Neuronal stem cell (in vitro differentiated cells): ENCODE data around the gene LGALS1.
A peak's percentile ranks its signal among the peaks of the same experiment; 100 is the strongest.

Experiments
- DNase-seq: peaks from one replicate; pipeline ENCODE4 v3.0.0-alpha.2; 2013; ENCODE audit warnings: low spot score
- H2AFZ ChIP-seq: one replicate; pipeline ENCODE4 v1.6.1; 2013; ENCODE audit warnings: mild to moderate bottlenecking, low read length, inconsistent platforms
- H2AK5ac ChIP-seq: 2 replicates; pipeline ENCODE4 v1.6.1; 2013; ENCODE audit warnings: low read depth, mild to moderate bottlenecking, inconsistent platforms, low read length, moderate library complexity, mixed read lengths
- H2BK120ac ChIP-seq: 2 replicates; pipeline ENCODE4 v1.6.1; 2013; ENCODE audit warnings: low read depth, mild to moderate bottlenecking, inconsistent platforms, low read length, moderate library complexity, mixed read lengths
- H2BK12ac ChIP-seq: one replicate; pipeline ENCODE4 v1.6.1; 2013; ENCODE audit warnings: low read length, inconsistent platforms
- H2BK15ac ChIP-seq: 2 replicates; pipeline ENCODE4 v1.6.1; 2013; ENCODE audit warnings: mild to moderate bottlenecking, low read length, inconsistent platforms, mixed read lengths
- H2BK5ac ChIP-seq: one replicate; pipeline ENCODE4 v1.6.1; 2013; ENCODE audit warnings: inconsistent platforms, mild to moderate bottlenecking, low read length, moderate library complexity
- H3K14ac ChIP-seq: one replicate; pipeline ENCODE4 v1.6.1; 2013; ENCODE audit warnings: low read length, inconsistent platforms
- H3K18ac ChIP-seq: 2 replicates; pipeline ENCODE4 v1.6.1; 2013; ENCODE audit warnings: low read length, inconsistent platforms
- H3K23ac ChIP-seq: 2 replicates; pipeline ENCODE4 v1.6.1; 2013; ENCODE audit warnings: low read depth, mild to moderate bottlenecking, mixed read lengths, low read length, inconsistent platforms; ENCODE audit not compliant: poor library complexity
- H3K27ac ChIP-seq: replicated peaks from 3 replicates; pipeline ENCODE4 v1.5.1; 2013; ENCODE audit warnings: low read length, inconsistent platforms
- H3K27me3 ChIP-seq, 3 experiments: 2 replicates each; pipeline ENCODE4 v1.6.1; 2013; ENCODE audit warnings: low read length in 3 of 3, mild to moderate bottlenecking in 2 of 3, inconsistent platforms in 1 of 3, low read depth in 1 of 3, mixed read lengths in 1 of 3, moderate library complexity in 1 of 3; ENCODE audit not compliant: control insufficient read depth in 3 of 3, insufficient read depth in 3 of 3
- H3K36me3 ChIP-seq, 2 donors: replicated peaks in 1 of 2; 2 replicates each; pipeline ENCODE4 v1.6.1; 2013; ENCODE audit warnings: low read length in 2 of 2; ENCODE audit not compliant: control insufficient read depth in 2 of 2, insufficient read depth in 2 of 2
- H3K4ac ChIP-seq: 2 replicates; pipeline ENCODE4 v1.6.1; 2013; ENCODE audit warnings: inconsistent platforms, mild to moderate bottlenecking, low read length, moderate library complexity
- H3K4me1 ChIP-seq, 2 donors: 1 replicate in 1 of 2; 2 replicates in 1 of 2; pipeline ENCODE4 v1.6.1; 2013; ENCODE audit warnings: low read length in 2 of 2, low read depth in 1 of 2; ENCODE audit not compliant: control insufficient read depth in 2 of 2, insufficient read depth in 1 of 2
- H3K4me2 ChIP-seq: one replicate; pipeline ENCODE4 v1.6.1; 2013; ENCODE audit warnings: mild to moderate bottlenecking, low read length, inconsistent platforms; ENCODE audit not compliant: insufficient read depth, poor library complexity, severe bottlenecking
- H3K4me3 ChIP-seq, 2 donors: 2 replicates each; pipeline ENCODE4 v1.5.1; 2013; ENCODE audit warnings: low read length in 2 of 2, mild to moderate bottlenecking in 2 of 2, inconsistent platforms in 1 of 2, moderate library complexity in 1 of 2
- H3K79me1 ChIP-seq: one replicate; pipeline ENCODE4 v1.6.1; 2013; ENCODE audit warnings: low read depth, mild to moderate bottlenecking, inconsistent platforms, low read length, moderate library complexity
- H3K9ac ChIP-seq: one replicate; pipeline ENCODE4 v1.6.1; 2013; ENCODE audit warnings: mild to moderate bottlenecking, low read depth, low read length, inconsistent platforms; ENCODE audit not compliant: poor library complexity
- H3K9me3 ChIP-seq, 2 donors: replicated peaks in 1 of 2; 2 replicates each; pipeline versions ENCODE3 to v1.6.1; 2013; ENCODE audit warnings: low read length in 2 of 2, mild to moderate bottlenecking in 2 of 2, inconsistent platforms in 1 of 2, low read depth in 1 of 2, mixed read lengths in 1 of 2, moderate library complexity in 1 of 2; ENCODE audit not compliant: control insufficient read depth in 2 of 2, insufficient read depth in 1 of 2
- H4K8ac ChIP-seq: one replicate; pipeline ENCODE4 v1.6.1; 2013; ENCODE audit warnings: low read depth, mild to moderate bottlenecking, inconsistent platforms, low read length, moderate library complexity
- H4K91ac ChIP-seq: one replicate; pipeline ENCODE4 v1.6.1; 2013; ENCODE audit warnings: low read length, low read depth, mild to moderate bottlenecking, inconsistent platforms; ENCODE audit not compliant: poor library complexity
- WGBS, 2 donors: extraction: QIAGEN DNeasy Blood & Tissue Kit; methylation state at CpG; one replicate each; pipeline ENCODE4 v1.1.7; 2013; ENCODE audit warnings: missing lambda C conversion rate in 2 of 2, mixed read lengths in 1 of 2; ENCODE audit not compliant: insufficient read length in 2 of 2, insufficient replicate concordance in 1 of 2; ENCODE audit errors: extremely low coverage in 2 of 2; 5-methylcytosine and 5-hydroxymethylcytosine counted together

The LGALS1 gene

DNA sequence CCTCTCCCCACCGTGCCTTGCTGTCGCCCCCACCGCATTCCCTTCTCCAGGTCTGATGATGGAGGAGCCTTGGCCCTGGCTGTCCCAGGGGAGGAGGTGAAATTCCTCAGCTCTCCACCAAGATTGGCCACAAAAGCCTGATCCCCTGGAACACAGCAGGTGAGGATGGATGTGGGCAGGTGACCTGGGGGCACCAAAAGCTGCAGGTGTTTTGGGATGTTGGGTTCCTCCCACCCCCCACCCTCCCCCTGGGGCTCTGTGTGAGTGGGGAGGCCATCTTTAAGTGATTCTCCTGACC lies 22.1 kb downstream of the LGALS1 start:
- H3K14ac ChIP-seq = no peak overlapping the region
- no peaks in the 10 kb centered on the region for H3K27me3 ChIP-seq
- H4K8ac ChIP-seq = no peak overlapping the region
- H3K4ac ChIP-seq = no peak overlapping the region
- peak overlapping the region; percentile 14 for H2BK12ac ChIP-seq
- peak overlapping the region; percentile 71 for H2AK5ac ChIP-seq
- peak overlapping the region; percentile 85 for H2AFZ ChIP-seq
- no peaks in the 10 kb centered on the region for H3K9me3 ChIP-seq
- no peaks in the 10 kb centered on the region for H3K79me1 ChIP-seq
- no peak overlapping the region for H4K91ac ChIP-seq
- peak overlapping the region; percentile 45 to 71 for H3K4me3 ChIP-seq
- no peak overlapping the region for H2BK120ac ChIP-seq
- H3K4me1 ChIP-seq = peaks cover 8 to 15% of the 10 kb centered on the region in 2 donors
- H2BK5ac ChIP-seq = peak overlapping the region; percentile 29
- H3K4me2 ChIP-seq = peak overlapping the region; percentile 71
- no peak overlapping the region for H2BK15ac ChIP-seq
- H3K18ac ChIP-seq = peak overlapping the region; percentile 81
- H3K36me3 ChIP-seq = peaks cover 2 to 31% of the 10 kb centered on the region in 2 donors
- H3K9ac ChIP-seq = no peak overlapping the region
- no peak overlapping the region for H3K23ac ChIP-seq
- whole genome bisulfite sequencing, 2 donors = no CpG with 5 or more reads among the region's 3 CpGs
- H3K27ac ChIP-seq = no peak overlapping the region
- DNase-seq = no peak

DNA sequence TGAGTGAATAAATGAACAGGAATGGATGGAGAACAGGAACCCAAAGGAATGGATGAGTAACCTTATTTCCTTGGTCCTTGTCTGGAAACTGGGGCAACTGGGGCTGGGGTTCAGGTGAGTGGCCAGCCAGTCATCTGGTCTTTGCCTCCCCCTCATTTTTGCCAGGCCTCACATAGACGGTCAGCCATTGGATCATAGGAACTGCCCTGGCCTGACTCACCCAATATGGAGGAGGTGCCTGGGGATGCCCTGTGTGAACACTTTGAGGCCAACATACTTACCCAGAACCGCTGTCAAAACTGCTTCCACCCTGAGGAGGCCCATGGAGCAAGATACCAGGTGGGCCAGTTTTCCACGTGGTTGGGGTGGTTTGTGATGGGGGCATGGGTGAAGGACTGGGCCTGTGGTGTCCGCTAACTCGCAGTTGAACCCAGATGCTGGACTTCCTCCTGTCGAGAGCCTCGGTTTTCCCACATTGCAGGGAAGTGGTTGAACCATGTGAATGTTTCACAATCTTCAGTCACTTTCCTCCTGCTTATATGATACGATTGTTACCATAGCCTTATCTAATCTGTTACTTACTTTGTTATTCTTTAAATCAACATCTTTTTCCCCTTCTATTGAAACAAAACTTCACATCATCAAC lies 25.8 kb downstream of the LGALS1 start:
- H3K23ac ChIP-seq = no peak overlapping the region
- no peak for DNase-seq
- H2AFZ ChIP-seq = no peak overlapping the region

DNA sequence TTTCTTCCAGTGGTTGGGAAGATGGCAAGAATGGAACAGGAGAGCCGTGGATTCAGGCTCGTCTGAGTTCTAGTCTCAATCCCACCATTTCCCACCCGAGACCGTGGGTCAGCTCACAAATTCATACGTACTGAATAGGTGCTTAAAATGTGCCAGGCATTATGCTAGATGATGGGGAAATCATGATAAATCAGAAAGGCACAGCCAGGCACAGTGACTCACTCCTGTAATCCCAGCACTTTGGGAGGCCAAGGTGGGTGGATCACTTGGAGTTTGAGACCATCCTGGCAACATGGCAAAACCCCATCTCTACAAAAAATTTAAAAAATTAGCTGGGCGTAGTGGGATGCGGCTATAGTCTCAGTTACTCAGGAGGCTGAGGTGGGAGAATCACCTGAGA lies 28.5 kb downstream of the LGALS1 start:
- no peaks in the 10 kb centered on the region for H3K4me1 ChIP-seq
- no peak overlapping the region for H3K27ac ChIP-seq
- H4K91ac ChIP-seq = no peak overlapping the region
- no peak overlapping the region for H2BK12ac ChIP-seq
- H3K18ac ChIP-seq = no peak overlapping the region
- H2AFZ ChIP-seq = no peak overlapping the region
- H3K36me3 ChIP-seq = peaks cover 0 to 49% of the 10 kb centered on the region in 2 donors
- no peak overlapping the region for H3K4ac ChIP-seq
- H3K27me3 ChIP-seq = no peaks in the 10 kb centered on the region
- H4K8ac ChIP-seq = no peak overlapping the region
- H3K9ac ChIP-seq = no peak overlapping the region
- DNase-seq = no peak
- WGBS, 2 donors = no CpG with 5 or more reads among the region's 7 CpGs
- no peak overlapping the region for H3K23ac ChIP-seq
- H3K14ac ChIP-seq = no peak overlapping the region
- H3K9me3 ChIP-seq = peaks cover 0 to under 1% of the 10 kb centered on the region in 2 donors
- no peak overlapping the region for H2AK5ac ChIP-seq
- H2BK120ac ChIP-seq = no peak overlapping the region
- no peak overlapping the region for H2BK15ac ChIP-seq
- no peak overlapping the region for H3K4me3 ChIP-seq
- H3K4me2 ChIP-seq = no peak overlapping the region
- H3K79me1 ChIP-seq = no peaks in the 10 kb centered on the region
- H2BK5ac ChIP-seq = no peak overlapping the region

More for the DNA sequence above, 25.8 kb downstream of the LGALS1 start:
- WGBS, 2 donors = no CpG with 5 or more reads among the region's 8 CpGs
- Histone ChIP-seq H3K79me1 (no peaks in the 10 kb centered on the region), H3K18ac (no peak overlapping the region), H3K4me2 (no peak overlapping the region), H3K4me3 (no peak overlapping the region), H3K36me3 (peaks cover 0 to 44% of the 10 kb centered on the region in 2 donors), H3K9me3 (no peaks in the 10 kb centered on the region), H4K91ac (no peak overlapping the region), H2AK5ac (no peak overlapping the region), H3K27ac (no peak overlapping the region), H3K27me3 (no peaks in the 10 kb centered on the region), H2BK12ac (no peak overlapping the region), H2BK15ac (no peak overlapping the region), H2BK5ac (no peak overlapping the region), H2BK120ac (no peak overlapping the region), H3K4ac (no peak overlapping the region), H3K14ac (no peak overlapping the region), H3K4me1 (peaks cover 6 to 10% of the 10 kb centered on the region in 2 donors), H3K9ac (no peak overlapping the region), H4K8ac (no peak overlapping the region)

DNA sequence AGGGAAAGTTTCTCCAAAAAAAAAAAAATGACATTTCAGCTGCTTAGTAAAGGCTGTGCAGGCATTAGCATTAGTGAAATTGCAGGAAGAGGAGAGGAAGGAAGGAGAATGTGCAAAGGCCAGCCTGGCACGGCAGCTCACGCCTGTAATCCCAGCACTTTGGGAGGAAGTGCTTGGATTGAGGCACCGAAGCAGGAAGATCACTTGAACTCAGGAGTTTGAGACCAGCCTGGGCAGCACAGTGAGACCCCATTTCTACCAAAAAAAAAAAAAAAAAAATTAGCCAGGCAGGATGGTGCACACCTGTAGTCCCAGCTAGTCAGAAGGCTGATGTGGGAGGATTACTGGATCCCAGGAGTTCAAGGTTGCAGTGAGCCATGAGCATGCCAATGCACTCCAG lies 29.2 kb downstream of the LGALS1 start:
- WGBS, 2 donors = no CpG with 5 or more reads among the region's 3 CpGs
- Histone ChIP-seq H3K4me2 (no peak overlapping the region), H3K4me3 (no peak overlapping the region), H3K9me3 (peaks cover 0 to 2% of the 10 kb centered on the region in 2 donors), H4K91ac (no peak overlapping the region), H2AFZ (no peak overlapping the region), H3K36me3 (peaks cover 0 to 46% of the 10 kb centered on the region in 2 donors), H2BK120ac (no peak overlapping the region), H2BK15ac (no peak overlapping the region), H3K27ac (no peak overlapping the region), H2AK5ac (no peak overlapping the region), H3K27me3 (no peaks in the 10 kb centered on the region), H3K14ac (no peak overlapping the region), H4K8ac (no peak overlapping the region), H3K4me1 (no peaks in the 10 kb centered on the region), H2BK5ac (no peak overlapping the region), H3K79me1 (no peaks in the 10 kb centered on the region), H3K18ac (no peak overlapping the region), H3K9ac (no peak overlapping the region), H2BK12ac (no peak overlapping the region), H3K23ac (no peak overlapping the region), H3K4ac (no peak overlapping the region)
- DNase-seq = no peak
